Panc1 (cell line): Measurements from ENCODE around the gene CACNA1D.

Experiments used
- CTCF ChIP-seq: fragments of 450-650 bp; IDR thresholded peaks from 2 replicates; pipeline ENCODE4 v1.5.1; 2017; ENCODE audit warnings: mild to moderate bottlenecking
- POLR2AphosphoS5 ChIP-seq: IDR thresholded peaks from 2 replicates; pipeline ENCODE4 v1.6.1; 2012; ENCODE audit warnings: mild to moderate bottlenecking, low read depth, low read length, moderate library complexity
- REST ChIP-seq, 2 experiments: IDR thresholded peaks; 2 replicates each; pipeline ENCODE4 v1.6.1; 2011 to 2012; ENCODE audit warnings: low read depth in 2 of 2, control low read depth in 1 of 2, low read length in 1 of 2, mild to moderate bottlenecking in 1 of 2, moderate library complexity in 1 of 2; ENCODE audit not compliant: insufficient read depth in 1 of 2
- SIN3A ChIP-seq: IDR thresholded peaks from 2 replicates; pipeline ENCODE4 v1.6.1; 2012; ENCODE audit warnings: low read depth, mild to moderate bottlenecking, low read length, moderate library complexity, borderline replicate concordance; ENCODE audit not compliant: insufficient read depth

GRCh38 chr3:53750253-53751210 is 256.1 kb downstream of the CACNA1D start:
- TF ChIP-seq CTCF (no peak), POLR2AphosphoS5 (no peak), REST (IDR thresholded peaks at IDR 0.05; ENCODE audit: insufficient read depth in 1 of 2, low read depth in 2 of 2, low read length in 1 of 2) (no peak), SIN3A (no peak)
